Omental fat pad (tissue), 4 donors: ENCODE data around the gene SEZ6L2. TPM values are rescaled to one million over a fixed set of nuclear protein-coding genes. Genes with fewer than 3 reads are reported as not detected.
A peak's percentile ranks its signal among the peaks of the same experiment; 100 is the strongest.
"Not testable (repeated sequence)": the region's sequence is repeated elsewhere in the genome, so short reads cannot be mapped to it uniquely, and the experiment has no call there.

Experiments
- ATAC-seq: fragments of 150-250 bp; one replicate; pipeline ENCODE4 v1.9.1; 2016; ENCODE audit warnings: mild to moderate bottlenecking, moderate library complexity; ENCODE audit not compliant: low FRiP score
- DNase-seq: peaks from one replicate; pipeline ENCODE4 v3.0.0-alpha.2; 2019; ENCODE audit warnings: low spot score
- total RNA-seq, 4 donors: library from RNA; depleted of rRNA; stranded (reverse); fragments of >200 nt; gene quantifications; one replicate each; pipeline ENCODE4 v1.1.0, GENCODE V29; 2016
- TF ChIP-seq, protein P1 (sequence below), 3 donors: fragments of 450-650 bp; IDR thresholded peaks; one replicate each; pipeline ENCODE4 v1.5.1; 2016 to 2017; ENCODE audit warnings: antibody characterized with exemption in 3 of 3, mild to moderate bottlenecking in 3 of 3, moderate library complexity in 2 of 3

The SEZ6L2 gene
- total RNA-seq = 10 to 100 TPM in 1 of 4 donors, 1 to 10 TPM in 2, under 1 TPM in 1; 0.63 to 11.5 (median 4.2) TPM

DNA sequence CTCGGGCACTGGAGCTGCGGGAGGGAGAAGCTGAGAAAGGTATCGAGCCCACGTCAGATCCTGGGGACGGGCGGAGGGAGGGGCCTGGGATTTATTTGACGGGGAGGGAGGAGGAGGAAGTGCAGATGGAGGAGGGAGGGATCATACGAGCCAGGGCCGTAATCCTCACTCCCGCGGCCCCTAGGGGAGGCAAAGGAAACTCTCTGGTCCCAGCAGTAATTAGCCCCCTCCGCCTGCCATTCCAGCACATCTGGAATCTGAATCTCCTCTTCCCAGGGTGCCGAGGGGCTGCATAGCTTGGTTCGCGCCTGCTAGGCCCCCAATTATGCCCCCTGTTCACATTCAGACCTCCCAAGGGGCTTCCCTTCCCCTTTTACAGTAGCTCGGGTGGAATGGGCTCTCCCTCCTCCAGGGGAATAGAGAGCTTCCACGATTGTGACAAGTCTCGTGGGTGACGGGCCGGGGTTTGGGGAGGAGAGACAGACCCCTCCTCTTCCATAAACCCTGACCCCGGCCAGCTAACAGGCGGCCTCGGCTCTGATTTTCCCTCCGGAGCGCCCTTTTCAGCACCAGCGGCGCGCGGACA is at the start of gene SEZ6L2:
SEZ6L2 (minus strand) TSS at position 35 of the 586 bp plus-strand sequence. CDS start 531 bp downstream, outside the sequence.
- peak; percentile 85 for ATAC-seq
- peak; percentile 38 for DNase-seq
- TF ChIP-seq, protein P1, sequence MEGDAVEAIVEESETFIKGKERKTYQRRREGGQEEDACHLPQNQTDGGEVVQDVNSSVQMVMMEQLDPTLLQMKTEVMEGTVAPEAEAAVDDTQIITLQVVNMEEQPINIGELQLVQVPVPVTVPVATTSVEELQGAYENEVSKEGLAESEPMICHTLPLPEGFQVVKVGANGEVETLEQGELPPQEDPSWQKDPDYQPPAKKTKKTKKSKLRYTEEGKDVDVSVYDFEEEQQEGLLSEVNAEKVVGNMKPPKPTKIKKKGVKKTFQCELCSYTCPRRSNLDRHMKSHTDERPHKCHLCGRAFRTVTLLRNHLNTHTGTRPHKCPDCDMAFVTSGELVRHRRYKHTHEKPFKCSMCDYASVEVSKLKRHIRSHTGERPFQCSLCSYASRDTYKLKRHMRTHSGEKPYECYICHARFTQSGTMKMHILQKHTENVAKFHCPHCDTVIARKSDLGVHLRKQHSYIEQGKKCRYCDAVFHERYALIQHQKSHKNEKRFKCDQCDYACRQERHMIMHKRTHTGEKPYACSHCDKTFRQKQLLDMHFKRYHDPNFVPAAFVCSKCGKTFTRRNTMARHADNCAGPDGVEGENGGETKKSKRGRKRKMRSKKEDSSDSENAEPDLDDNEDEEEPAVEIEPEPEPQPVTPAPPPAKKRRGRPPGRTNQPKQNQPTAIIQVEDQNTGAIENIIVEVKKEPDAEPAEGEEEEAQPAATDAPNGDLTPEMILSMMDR (IDR thresholded peaks at IDR 0.05) = no peak

DNA sequence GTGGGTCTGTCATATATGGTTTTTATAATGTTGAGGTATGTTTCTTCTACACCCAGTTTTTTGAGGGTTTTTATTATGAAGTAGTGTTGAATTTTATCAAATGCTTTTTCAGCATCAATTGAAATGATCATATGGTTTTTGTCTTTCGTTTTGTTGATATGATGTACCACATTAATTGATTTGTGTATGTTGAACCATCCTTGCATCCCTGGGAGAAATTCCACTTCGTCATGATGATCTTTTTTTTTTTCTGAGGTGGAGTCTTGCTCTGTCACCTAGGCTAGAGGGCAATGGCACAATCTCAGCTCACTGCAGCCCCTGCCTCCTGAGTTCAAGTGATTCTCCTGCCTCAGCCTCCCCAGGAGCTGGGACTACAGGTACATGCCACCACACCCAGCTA is 48.5 kb upstream of the SEZ6L2 start:
- TF ChIP-seq, protein P1 (IDR thresholded peaks at IDR 0.05) = no peak

DNA sequence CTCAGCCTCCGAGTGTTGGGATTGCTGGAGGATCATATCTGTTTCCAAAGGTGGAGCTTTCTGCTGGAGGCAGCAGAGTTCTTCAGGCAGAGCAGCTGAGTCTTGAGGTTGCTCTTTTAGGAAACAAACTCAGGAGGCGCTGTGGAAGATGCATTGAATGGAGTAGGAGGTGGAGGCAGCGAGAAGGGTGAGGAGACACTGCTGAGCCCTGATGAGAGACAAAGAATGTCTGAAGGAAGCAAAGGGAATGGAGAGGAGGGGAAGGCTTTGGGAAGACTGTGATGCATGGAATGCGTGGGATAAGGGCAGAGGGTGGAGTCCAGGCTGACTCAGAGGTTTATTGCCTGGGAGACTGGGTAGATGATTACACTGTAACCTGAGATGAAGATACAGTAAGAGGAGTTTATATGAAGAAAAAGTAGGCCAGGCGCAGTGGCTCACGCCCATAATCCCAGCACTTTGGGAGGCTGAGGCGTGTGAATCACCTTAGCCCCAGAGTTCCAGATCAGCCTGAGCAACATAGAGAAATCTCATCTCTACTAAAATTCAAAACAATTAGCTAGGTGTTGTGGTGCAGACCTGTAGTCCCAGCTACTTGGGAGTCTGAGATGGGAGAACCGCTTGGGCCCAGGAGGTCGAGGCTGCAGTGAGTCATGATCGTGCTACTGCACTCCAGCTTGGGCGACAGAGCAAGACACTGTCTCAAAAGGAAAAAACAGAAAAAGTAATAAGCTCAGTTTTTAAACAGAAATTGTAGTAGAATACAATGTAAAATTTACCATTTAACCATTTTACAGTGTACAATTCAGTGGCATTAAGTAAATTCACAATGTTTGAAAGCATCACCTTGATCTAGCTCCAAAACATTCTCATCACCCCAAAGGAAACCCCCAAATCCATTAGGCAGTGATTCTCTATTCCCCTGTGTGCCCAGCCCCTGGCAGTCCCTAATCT is 44.8 kb upstream of the SEZ6L2 start:
- ATAC-seq (peak; percentile 100), DNase-seq (peak; percentile 23)
- TF ChIP-seq, protein P1 (IDR thresholded peaks at IDR 0.05) = peak in 1 of 3 donors; percentile 6

More for the DNA sequence above, 48.5 kb upstream of the SEZ6L2 start:
- DNase-seq = no peak
- no peak for ATAC-seq

DNA sequence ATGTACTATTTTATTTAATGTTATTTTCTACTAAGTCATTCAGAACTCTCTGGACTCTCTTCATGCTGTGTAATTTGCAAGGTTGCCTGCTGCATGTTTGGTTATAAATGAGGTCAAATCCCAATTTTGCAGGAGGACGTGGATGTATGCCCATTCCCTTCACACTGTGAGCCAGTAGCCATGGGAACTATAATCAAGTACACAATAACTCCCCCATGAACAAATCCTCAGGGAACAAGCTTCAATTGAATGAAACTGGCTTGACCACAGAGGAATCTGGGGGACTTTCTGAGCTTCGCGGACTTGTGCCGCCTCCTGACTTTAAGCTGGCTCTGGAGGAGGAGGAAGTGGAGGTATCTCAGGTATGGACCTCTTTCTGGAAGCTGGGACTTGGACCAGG is 41.3 kb upstream of the SEZ6L2 start:
- ATAC-seq = no peak
- TF ChIP-seq, protein P1 (IDR thresholded peaks at IDR 0.05) = no peak
- DNase-seq = no peak

DNA sequence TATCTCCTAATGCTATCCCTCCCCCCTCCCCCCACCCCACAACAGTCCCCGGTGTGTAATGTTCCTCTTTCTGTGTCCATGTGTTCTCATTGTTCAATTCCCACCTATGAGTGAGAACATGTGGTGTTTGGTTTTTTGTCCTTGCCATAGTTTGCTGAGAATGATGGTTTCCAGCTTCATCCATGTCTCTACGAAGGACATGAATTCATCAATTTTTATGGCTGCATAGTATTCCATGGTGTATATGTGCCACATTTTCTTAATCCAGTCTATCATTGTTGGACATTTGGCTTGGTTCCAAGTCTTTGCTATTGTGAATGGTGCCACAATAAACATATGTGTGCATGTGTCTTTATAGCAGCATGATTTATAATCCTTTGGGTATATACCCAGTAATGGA is 32.4 kb upstream of the SEZ6L2 start:
- not testable (repeated sequence) for ATAC-seq, DNase-seq

DNA sequence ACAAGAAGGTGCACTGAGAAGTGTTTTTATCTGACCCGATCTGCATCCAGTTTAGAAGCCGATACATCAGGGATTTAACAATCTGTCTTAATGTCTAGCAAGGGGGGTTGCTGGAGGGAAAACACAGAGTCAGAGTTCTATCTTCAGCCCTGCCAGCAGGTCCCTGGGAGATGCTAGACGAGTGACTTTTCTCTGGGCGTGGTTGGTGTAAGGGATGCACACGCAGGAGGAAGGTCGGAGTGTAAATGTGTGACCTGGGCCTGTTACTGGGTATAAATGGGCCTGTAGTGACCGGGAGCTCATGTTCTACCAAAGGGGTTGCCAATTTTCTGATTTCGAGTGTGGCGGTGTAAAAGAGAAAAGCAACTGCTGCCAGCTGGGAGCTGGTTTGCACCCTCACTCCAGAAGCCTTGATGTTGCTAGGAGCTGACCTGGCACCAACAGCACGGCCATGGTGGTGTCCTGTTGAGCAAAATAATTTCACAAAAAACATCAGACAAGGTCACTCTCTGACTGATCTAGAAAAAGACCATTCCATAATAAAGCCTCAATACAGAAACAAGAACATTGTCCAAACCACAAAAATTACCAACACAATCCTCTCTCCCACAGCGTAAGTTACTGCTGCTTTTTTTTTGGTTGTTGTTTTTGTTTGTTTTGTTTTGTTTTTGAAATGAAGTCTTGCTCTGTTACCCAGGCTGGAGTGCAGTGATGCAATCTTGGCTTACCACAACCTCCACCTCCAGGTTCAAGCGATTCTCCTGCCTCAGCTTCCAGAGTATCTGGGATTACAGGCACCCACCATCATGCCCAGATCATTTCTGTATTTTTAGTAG is 27.9 kb upstream of the SEZ6L2 start:
- TF ChIP-seq, protein P1 (IDR thresholded peaks at IDR 0.05) = no peak
- ATAC-seq (no peak), DNase-seq (no peak)

DNA sequence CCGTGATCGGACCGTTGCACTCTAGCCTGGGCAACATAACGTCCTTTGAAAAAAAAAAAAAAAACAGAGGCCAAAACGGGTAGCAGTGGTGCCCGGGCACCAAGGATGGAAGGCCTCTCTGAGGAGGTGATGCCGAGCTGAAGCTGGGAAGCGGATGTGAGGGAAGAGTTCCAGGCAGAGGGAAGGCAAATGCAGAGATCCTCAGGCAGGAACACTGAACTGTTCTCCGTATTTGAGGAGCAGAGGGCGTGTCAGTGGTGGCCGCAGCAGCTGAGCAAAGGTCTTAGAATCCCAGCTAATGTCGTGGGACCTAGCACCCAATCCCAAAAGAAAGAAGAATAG is 27.3 kb upstream of the SEZ6L2 start:
- DNase-seq (no peak), ATAC-seq (no peak)
- TF ChIP-seq, protein P1 (IDR thresholded peaks at IDR 0.05) = no peak
